GM19043 (cell line): ENCODE data around the gene PTPN12.
"Not testable (repeated sequence)": the region's sequence is repeated elsewhere in the genome, so short reads cannot be mapped to it uniquely, and the experiment has no call there.

Source experiments
- ATAC-seq: cut with Tn5 transposase; IDR thresholded peaks from one replicate; pipeline ENCODE4 v1.9.1; 2021; ENCODE audit warnings: low read depth; ENCODE audit not compliant: unreplicated experiment

The PTPN12 gene

GRCh38 chr7:77575187-77575586 lies 38.1 kb downstream of the PTPN12 start:
- ATAC-seq: no peak

- ATAC-seq: no peak
Observed at GRCh38 chr7:77576856-77577255, 39.8 kb downstream of the PTPN12 start.

GRCh38 chr7:77579797-77580196 lies 42.7 kb downstream of the PTPN12 start:
- no peak for ATAC-seq

- no peak for ATAC-seq
Observed at GRCh38 chr7:77580762-77581350, 43.8 kb downstream of the PTPN12 start.

- no peak for ATAC-seq
Observed at GRCh38 chr7:77587272-77587671, 50.2 kb downstream of the PTPN12 start.

GRCh38 chr7:77600952-77601351 lies 63.9 kb downstream of the PTPN12 start:
- ATAC-seq: no peak

- ATAC-seq: no peak
Observed at GRCh38 chr7:77606562-77606961, 69.5 kb downstream of the PTPN12 start.

- no peak for ATAC-seq
Observed at GRCh38 chr7:77619314-77619713, 82.2 kb downstream of the PTPN12 start.

GRCh38 chr7:77626586-77627308 lies 89.7 kb downstream of the PTPN12 start:
- ATAC-seq: no peak

GRCh38 chr7:77627309-77627676 lies 90.2 kb downstream of the PTPN12 start:
- ATAC-seq: no peak

- no peak for ATAC-seq
Observed at GRCh38 chr7:77629797-77630196, 92.7 kb downstream of the PTPN12 start.

GRCh38 chr7:77631820-77632219 lies 94.7 kb downstream of the PTPN12 start:
- no peak for ATAC-seq

GRCh38 chr7:77644774-77645173 lies 107.7 kb downstream of the PTPN12 start:
- no peak for ATAC-seq

GRCh38 chr7:77648742-77649338 lies 111.7 kb downstream of the PTPN12 start:
- no peak for ATAC-seq

- no peak for ATAC-seq
Observed at GRCh38 chr7:77649716-77650349, 112.7 kb downstream of the PTPN12 start.

- ATAC-seq: no peak
Observed at GRCh38 chr7:77651575-77652162, 114.6 kb downstream of the PTPN12 start.

- ATAC-seq: not testable (repeated sequence)
Observed at GRCh38 chr7:77652826-77653225, 115.7 kb downstream of the PTPN12 start.

GRCh38 chr7:77653572-77653971 lies 116.5 kb downstream of the PTPN12 start:
- ATAC-seq: no peak

GRCh38 chr7:77655356-77655755 lies 118.3 kb downstream of the PTPN12 start:
- ATAC-seq: no peak

GRCh38 chr7:77655836-77656455 lies 118.9 kb downstream of the PTPN12 start:
- no peak for ATAC-seq
